ENCODE results near the gene AFG1L. TPM values are rescaled to one million over a fixed set of nuclear protein-coding genes. Genes with fewer than 3 reads are reported as not detected.
"Not testable (repeated sequence)": the region's sequence is repeated elsewhere in the genome, so short reads cannot be mapped to it uniquely, and the experiment has no call there.

AFG1L gene
- total RNA-seq, 2 experiments from 2014 or later = 5.3 to 6.3 TPM

GRCh38 chr6:108518714-108519576 lies 224.1 kb downstream of the AFG1L start:
- no peaks in the 10 kb centered on the region for H3K9me3 Mint-ChIP-seq
- H3K27me3 Mint-ChIP-seq = no peaks in the 10 kb centered on the region
- no peaks in the 10 kb centered on the region for H3K36me3 Mint-ChIP-seq
- no peaks in the 10 kb centered on the region for H3K4me1 Mint-ChIP-seq (ENCODE audit: low read depth)
- POLR2A ChIA-PET = no interaction called here
- no peak overlapping the region for H3K27ac Mint-ChIP-seq
- intact Hi-C loops (cut with micrococcal nuclease) = no loop called here
- no peak for DNase-seq
- CTCF ChIA-PET = interaction anchor here (1.3 to 1.5 kb wide), 3 partner anchors 11 to 397 kb away, joined by 3 to 6 read pairs (median 3); no protein-coding TSS in a partner anchor
- H3K4me3 Mint-ChIP-seq = no peak overlapping the region

- intact Hi-C loops (cut with micrococcal nuclease) = no loop called here
- CTCF ChIA-PET = no interaction called here
- Mint-ChIP-seq H3K4me3 (no peak overlapping the region), H3K27me3 (no peaks in the 10 kb centered on the region), H3K4me1 (ENCODE audit: low read depth) (no peaks in the 10 kb centered on the region), H3K27ac (no peak overlapping the region), H3K9me3 (no peaks in the 10 kb centered on the region), H3K36me3 (no peaks in the 10 kb centered on the region)
- POLR2A ChIA-PET = no interaction called here
- no peak for DNase-seq
Measured at GRCh38 chr6:108521616-108522107, 226.8 kb downstream of the AFG1L start.

- Mint-ChIP-seq H3K27me3 (no peaks in the 10 kb centered on the region), H3K9me3 (no peaks in the 10 kb centered on the region), H3K27ac (no peak overlapping the region), H3K4me3 (no peak overlapping the region), H3K4me1 (ENCODE audit: low read depth) (no peaks in the 10 kb centered on the region), H3K36me3 (no peaks in the 10 kb centered on the region)
- CTCF ChIA-PET = interaction anchor here (0.8 to 1.8 kb wide), 4 partner anchors 32 to 848 kb away, joined by 3 to 6 read pairs (median 3); no protein-coding TSS in a partner anchor
- intact Hi-C loops (cut with micrococcal nuclease) = no loop called here
- POLR2A ChIA-PET = no interaction called here
- DNase-seq = no peak
Measured at GRCh38 chr6:108523697-108524096, 228.8 kb downstream of the AFG1L start.

DNA sequence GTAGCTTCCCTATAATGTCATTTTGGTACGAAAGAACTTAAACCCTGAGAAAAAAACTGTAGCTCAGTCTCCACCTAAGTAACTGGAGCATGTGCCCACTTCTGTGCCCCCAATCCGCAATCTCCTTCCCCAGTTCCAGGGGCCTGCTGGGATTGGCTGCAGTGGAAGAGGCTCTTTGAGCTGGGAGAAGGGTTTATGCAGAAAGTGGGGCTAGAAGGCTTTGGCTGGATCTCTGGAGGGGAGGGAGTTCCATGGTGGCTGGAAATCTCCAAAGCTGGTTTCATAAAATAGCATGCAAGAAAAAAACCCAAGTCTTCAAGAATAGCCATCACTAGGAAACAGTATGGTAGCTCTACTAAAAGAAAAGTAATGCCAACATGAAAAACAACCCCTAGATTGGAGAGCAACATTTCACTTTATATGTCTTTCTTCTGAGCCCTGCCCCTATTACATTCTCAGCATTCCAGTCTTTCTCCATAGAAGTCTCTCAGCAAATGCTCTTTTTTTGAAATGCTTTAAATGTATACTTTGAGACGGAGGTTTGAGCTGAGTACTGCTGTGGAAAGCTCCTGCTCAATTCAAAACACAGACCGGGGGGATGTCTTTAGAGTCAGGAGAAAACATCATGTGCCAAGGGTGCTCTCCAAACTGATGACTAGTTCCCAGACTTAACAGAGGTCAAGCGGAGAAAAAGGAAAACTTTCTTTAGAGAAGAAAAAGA lies 229.8 kb downstream of the AFG1L start:
- H3K4me3 Mint-ChIP-seq = no peak overlapping the region
- no peaks in the 10 kb centered on the region for H3K4me1 Mint-ChIP-seq (ENCODE audit: low read depth)
- CTCF ChIA-PET = interaction anchor here (0.6 to 1.8 kb wide), 9 partner anchors 12 to 849 kb away, joined by 3 to 6 read pairs (median 3); partner anchors contain the start of gene SNX3
- H3K27ac Mint-ChIP-seq = no peak overlapping the region
- intact Hi-C loops (cut with micrococcal nuclease) = loop anchor here (5.0 kb wide), 1 partner anchor 347 kb away; no protein-coding TSS in a partner anchor
- H3K27me3 Mint-ChIP-seq = no peaks in the 10 kb centered on the region
- POLR2A ChIA-PET = interaction anchor here (0.7 to 1.0 kb wide), 2 partner anchors 266 to 409 kb away, joined by 3 to 4 read pairs; no protein-coding TSS in a partner anchor
- DNase-seq = no peak
- H3K36me3 Mint-ChIP-seq = no peaks in the 10 kb centered on the region
- H3K9me3 Mint-ChIP-seq = no peaks in the 10 kb centered on the region

DNA sequence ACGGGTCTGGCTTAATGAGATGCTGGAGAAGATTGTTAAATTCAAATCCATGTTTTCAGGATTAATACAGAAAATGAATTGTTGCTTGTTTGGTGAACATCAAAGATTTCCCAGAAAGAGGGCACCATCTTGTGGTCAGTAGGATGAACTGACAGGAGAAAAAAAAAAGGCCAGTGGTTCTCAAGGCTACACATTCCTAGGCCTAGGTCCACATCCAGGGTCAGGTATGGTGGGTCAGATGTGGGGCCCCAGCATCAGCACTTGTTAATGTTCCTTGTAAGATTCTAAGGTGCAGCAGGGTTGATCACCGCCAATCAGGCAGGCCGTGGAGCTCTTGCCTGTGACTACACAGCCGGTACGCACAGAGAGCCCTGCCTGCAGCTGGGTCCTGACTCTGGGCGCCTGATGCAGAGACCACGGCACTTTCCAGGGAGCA lies 231.9 kb downstream of the AFG1L start:
- Mint-ChIP-seq H3K36me3 (no peaks in the 10 kb centered on the region), H3K4me3 (no peak overlapping the region), H3K27ac (no peak overlapping the region), H3K27me3 (no peaks in the 10 kb centered on the region), H3K9me3 (no peaks in the 10 kb centered on the region), H3K4me1 (ENCODE audit: low read depth) (no peaks in the 10 kb centered on the region)
- CTCF ChIA-PET = interaction anchor here (0.6 to 0.9 kb wide), 2 partner anchors 257 to 616 kb away, joined by 3 read pairs; no protein-coding TSS in a partner anchor
- intact Hi-C loops (cut with micrococcal nuclease) = loop anchor here (1.0 to 5.0 kb wide), 3 partner anchors 349 to 546 kb away; no protein-coding TSS in a partner anchor
- no peak for DNase-seq
- POLR2A ChIA-PET = no interaction called here

GRCh38 chr6:108528878-108529277 lies 234.0 kb downstream of the AFG1L start:
- CTCF ChIA-PET = interaction anchor here (1.2 to 1.4 kb wide), 3 partner anchors 268 to 416 kb away, joined by 3 to 5 read pairs (median 4); partner anchors contain the start of gene SNX3
- no peak for DNase-seq
- H3K27me3 Mint-ChIP-seq = no peaks in the 10 kb centered on the region
- intact Hi-C loops (cut with micrococcal nuclease) = loop anchor here (5.0 kb wide), 1 partner anchor 352 kb away; no protein-coding TSS in a partner anchor
- POLR2A ChIA-PET = no interaction called here
- H3K27ac Mint-ChIP-seq = no peak overlapping the region
- no peaks in the 10 kb centered on the region for H3K4me1 Mint-ChIP-seq (ENCODE audit: low read depth)
- no peak overlapping the region for H3K4me3 Mint-ChIP-seq
- no peaks in the 10 kb centered on the region for H3K9me3 Mint-ChIP-seq
- H3K36me3 Mint-ChIP-seq = no peaks in the 10 kb centered on the region

GRCh38 chr6:108531332-108531731 lies 236.5 kb downstream of the AFG1L start:
- no peaks in the 10 kb centered on the region for H3K27me3 Mint-ChIP-seq
- ChIA-PET POLR2A (no interaction called here), CTCF (interaction anchor here (1.0 kb wide), 1 partner anchor 11 kb away, joined by 3 read pairs; no protein-coding TSS in a partner anchor)
- no peaks in the 10 kb centered on the region for H3K4me1 Mint-ChIP-seq (ENCODE audit: low read depth)
- intact Hi-C loops (cut with micrococcal nuclease) = no loop called here
- no peak overlapping the region for H3K27ac Mint-ChIP-seq
- DNase-seq = no peak
- no peaks in the 10 kb centered on the region for H3K9me3 Mint-ChIP-seq
- no peaks in the 10 kb centered on the region for H3K36me3 Mint-ChIP-seq
- no peak overlapping the region for H3K4me3 Mint-ChIP-seq

DNA sequence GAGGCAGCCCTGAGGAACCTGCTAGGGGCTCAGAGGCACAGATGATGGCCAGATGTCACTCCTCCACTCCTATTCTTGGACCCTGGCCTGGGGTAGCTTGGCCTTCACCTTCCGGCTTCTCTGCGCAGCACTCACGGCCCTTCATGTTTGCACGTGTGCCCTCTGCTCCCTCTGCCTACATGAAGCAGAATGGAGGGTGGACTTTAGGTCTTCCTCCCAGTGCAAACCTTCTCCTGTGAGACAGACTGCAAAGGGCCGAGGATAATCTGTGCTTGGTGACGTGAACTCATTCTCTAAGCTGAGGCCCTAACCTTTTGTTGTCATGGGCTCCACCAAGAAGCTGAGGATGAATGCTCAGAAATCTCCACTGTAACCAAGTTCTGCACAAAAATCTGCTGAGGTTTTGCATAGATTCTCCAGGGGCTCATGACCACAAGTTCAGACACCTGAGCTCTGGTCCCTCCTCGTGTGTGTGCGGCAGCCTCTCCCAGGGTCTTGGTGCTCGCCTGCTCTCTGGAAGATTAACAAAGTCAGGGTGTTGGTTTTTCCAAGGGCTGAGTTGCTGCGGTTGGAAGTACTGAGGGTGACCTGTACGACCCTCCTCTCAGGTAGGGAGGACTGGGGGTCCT lies 240.4 kb downstream of the AFG1L start:
- Mint-ChIP-seq H3K27me3 (peaks cover 1% of the 10 kb centered on the region), H3K36me3 (no peaks in the 10 kb centered on the region), H3K4me3 (no peak overlapping the region), H3K9me3 (peaks cover 6% of the 10 kb centered on the region), H3K4me1 (ENCODE audit: low read depth) (no peaks in the 10 kb centered on the region), H3K27ac (no peak overlapping the region)
- POLR2A ChIA-PET = no interaction called here
- CTCF ChIA-PET = interaction anchor here (0.6 to 1.4 kb wide), 3 partner anchors 43 to 538 kb away, joined by 3 to 5 read pairs (median 3); no protein-coding TSS in a partner anchor
- DNase-seq = no peak
- intact Hi-C loops (cut with micrococcal nuclease) = no loop called here

- CTCF ChIA-PET = interaction anchor here (1.0 kb wide), 1 partner anchor 537 kb away, joined by 3 read pairs; no protein-coding TSS in a partner anchor
- H3K4me3 Mint-ChIP-seq; H3K27ac Mint-ChIP-seq; intact Hi-C loops (cut with micrococcal nuclease); H3K9me3 Mint-ChIP-seq; H3K27me3 Mint-ChIP-seq; DNase-seq; H3K36me3 Mint-ChIP-seq; H3K4me1 Mint-ChIP-seq (ENCODE audit: low read depth); POLR2A ChIA-PET: not testable (repeated sequence)
Measured at GRCh38 chr6:108535920-108536535, 241.2 kb downstream of the AFG1L start.

- intact Hi-C loops (cut with micrococcal nuclease) = loop anchor here (1.0 kb wide), 4 partner anchors 240 to 531 kb away; no protein-coding TSS in a partner anchor
- peak; percentile 79 for DNase-seq
- H3K27ac Mint-ChIP-seq = no peak overlapping the region
- H3K9me3 Mint-ChIP-seq = peaks cover 6% of the 10 kb centered on the region
- ChIA-PET CTCF (interaction anchor here (0.7 to 6.2 kb wide), 38 partner anchors 8 to 552 kb away, joined by 3 to 125 read pairs (median 4); partner anchors contain the start of genes CEP57L1, SESN1 and SNX3), POLR2A (no interaction called here)
- peak overlapping the region; percentile 17 for H3K4me3 Mint-ChIP-seq
- peaks cover 6% of the 10 kb centered on the region for H3K27me3 Mint-ChIP-seq
- no peaks in the 10 kb centered on the region for H3K36me3 Mint-ChIP-seq
- H3K4me1 Mint-ChIP-seq (ENCODE audit: low read depth) = peaks cover 7% of the 10 kb centered on the region
Measured at GRCh38 chr6:108541843-108542759, 247.2 kb downstream of the AFG1L start.
